Measurements from ENCODE around the gene GIPC3. TPM values are rescaled to one million over a fixed set of nuclear protein-coding genes. Genes with fewer than 3 reads are reported as not detected.

Gene GIPC3
- total and polyA plus RNA-seq, 4 donors, result 0.23 to 0.95 (median 0.25) TPM

GRCh38 chr19:3550947-3551791, 34.1 kb upstream of the GIPC3 start:
- peaks cover 7 to 35% (median 17%) of the 10 kb centered on the region in 4 donors for H3K4me1 ChIP-seq (ENCODE audit: control insufficient read depth in 4 of 4, insufficient read depth in 4 of 4, low read length in 3 of 4)
- TF ChIP-seq FOXA1 (IDR thresholded peaks at IDR 0.05) (no peak), EGR1 (IDR thresholded peaks at IDR 0.05; ENCODE audit: low read depth in 2 of 2) (no peak), ZBTB33 (IDR thresholded peaks at IDR 0.05) (no peak), JUND (IDR thresholded peaks at IDR 0.05) (no peak)
- TF ChIP-seq, protein P1, sequence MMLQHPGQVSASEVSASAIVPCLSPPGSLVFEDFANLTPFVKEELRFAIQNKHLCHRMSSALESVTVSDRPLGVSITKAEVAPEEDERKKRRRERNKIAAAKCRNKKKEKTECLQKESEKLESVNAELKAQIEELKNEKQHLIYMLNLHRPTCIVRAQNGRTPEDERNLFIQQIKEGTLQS (IDR thresholded peaks at IDR 0.05), result no peak
- TF ChIP-seq, protein P2, sequence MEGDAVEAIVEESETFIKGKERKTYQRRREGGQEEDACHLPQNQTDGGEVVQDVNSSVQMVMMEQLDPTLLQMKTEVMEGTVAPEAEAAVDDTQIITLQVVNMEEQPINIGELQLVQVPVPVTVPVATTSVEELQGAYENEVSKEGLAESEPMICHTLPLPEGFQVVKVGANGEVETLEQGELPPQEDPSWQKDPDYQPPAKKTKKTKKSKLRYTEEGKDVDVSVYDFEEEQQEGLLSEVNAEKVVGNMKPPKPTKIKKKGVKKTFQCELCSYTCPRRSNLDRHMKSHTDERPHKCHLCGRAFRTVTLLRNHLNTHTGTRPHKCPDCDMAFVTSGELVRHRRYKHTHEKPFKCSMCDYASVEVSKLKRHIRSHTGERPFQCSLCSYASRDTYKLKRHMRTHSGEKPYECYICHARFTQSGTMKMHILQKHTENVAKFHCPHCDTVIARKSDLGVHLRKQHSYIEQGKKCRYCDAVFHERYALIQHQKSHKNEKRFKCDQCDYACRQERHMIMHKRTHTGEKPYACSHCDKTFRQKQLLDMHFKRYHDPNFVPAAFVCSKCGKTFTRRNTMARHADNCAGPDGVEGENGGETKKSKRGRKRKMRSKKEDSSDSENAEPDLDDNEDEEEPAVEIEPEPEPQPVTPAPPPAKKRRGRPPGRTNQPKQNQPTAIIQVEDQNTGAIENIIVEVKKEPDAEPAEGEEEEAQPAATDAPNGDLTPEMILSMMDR (IDR thresholded peaks at IDR 0.05; ENCODE audit: low read depth, low read length, missing input control), result no peak
- no peak overlapping the region for H3K27ac ChIP-seq (ENCODE audit: low read depth in 1 of 2, low read length in 2 of 2)

DNA sequence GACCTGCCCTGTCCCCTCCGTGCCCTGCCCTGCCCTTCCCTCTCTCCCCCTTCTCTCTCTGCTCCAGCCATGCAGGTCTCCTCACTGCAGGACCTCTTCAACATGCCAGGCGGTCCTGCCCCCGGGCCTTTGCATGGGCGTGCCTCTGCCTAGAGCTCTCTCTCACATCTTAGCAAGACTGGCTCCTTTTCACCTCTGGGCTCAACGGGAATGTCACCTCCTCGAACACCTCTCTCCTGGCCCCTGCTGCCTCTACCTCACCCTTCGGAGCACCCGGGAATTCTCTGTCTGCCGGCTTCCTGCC, 33.5 kb upstream of the GIPC3 start:
- Histone ChIP-seq H3K36me3 (ENCODE audit: control insufficient read depth in 4 of 4, insufficient read depth in 3 of 4, low read depth in 1 of 4, low read length in 3 of 4) (peaks cover 0 to 6% (median 5%) of the 10 kb centered on the region in 4 donors), H3K9me3 (ENCODE audit: control insufficient read depth in 4 of 4, low read length in 3 of 4) (no peaks in the 10 kb centered on the region), H3K9ac (ENCODE audit: low read depth in 1 of 2, low read length in 2 of 2) (no peak overlapping the region), H3K4me1 (ENCODE audit: control insufficient read depth in 4 of 4, insufficient read depth in 4 of 4, low read length in 3 of 4) (peaks cover 7 to 40% (median 22%) of the 10 kb centered on the region in 4 donors), H3K4me3 (ENCODE audit: low read depth in 1 of 3, low read length in 3 of 3) (no peak overlapping the region), H3K27me3 (ENCODE audit: control insufficient read depth in 4 of 4, insufficient read depth in 4 of 4, low read length in 3 of 4) (no peaks in the 10 kb centered on the region), H3K27ac (ENCODE audit: low read depth in 1 of 2, low read length in 2 of 2) (no peak overlapping the region)
- TF ChIP-seq TAF1 (conservative IDR thresholded peaks at IDR 0.05), result no peak
- TF ChIP-seq EGR1 (IDR thresholded peaks at IDR 0.05; ENCODE audit: low read depth in 2 of 2), result no peak
- TF ChIP-seq FOXA1 (IDR thresholded peaks at IDR 0.05), result no peak
- no peak for TF ChIP-seq RXRA (IDR thresholded peaks at IDR 0.05)
- no peak for TF ChIP-seq JUND (IDR thresholded peaks at IDR 0.05)
- no peak for TF ChIP-seq MAX (IDR thresholded peaks at IDR 0.05)
- TF ChIP-seq YY1 (IDR thresholded peaks at IDR 0.05), result no peak
- TF ChIP-seq HNF4G (IDR thresholded peaks at IDR 0.05), result no peak
- TF ChIP-seq, protein P2 (IDR thresholded peaks at IDR 0.05; ENCODE audit: low read depth, low read length, missing input control), result no peak
- no peak for TF ChIP-seq ZBTB33 (IDR thresholded peaks at IDR 0.05)
- TF ChIP-seq HNF4A (conservative IDR thresholded peaks at IDR 0.05), result no peak
- TF ChIP-seq, protein P1 (IDR thresholded peaks at IDR 0.05), result no peak
- TF ChIP-seq GABPA (IDR thresholded peaks at IDR 0.05 in 1 of 2, conservative IDR thresholded peaks at IDR 0.05 in 1 of 2), result no peak
- TF ChIP-seq SP1 (IDR thresholded peaks at IDR 0.05), result no peak
- TF ChIP-seq RAD21 (IDR thresholded peaks at IDR 0.05), result no peak
- TF ChIP-seq, protein P3, sequence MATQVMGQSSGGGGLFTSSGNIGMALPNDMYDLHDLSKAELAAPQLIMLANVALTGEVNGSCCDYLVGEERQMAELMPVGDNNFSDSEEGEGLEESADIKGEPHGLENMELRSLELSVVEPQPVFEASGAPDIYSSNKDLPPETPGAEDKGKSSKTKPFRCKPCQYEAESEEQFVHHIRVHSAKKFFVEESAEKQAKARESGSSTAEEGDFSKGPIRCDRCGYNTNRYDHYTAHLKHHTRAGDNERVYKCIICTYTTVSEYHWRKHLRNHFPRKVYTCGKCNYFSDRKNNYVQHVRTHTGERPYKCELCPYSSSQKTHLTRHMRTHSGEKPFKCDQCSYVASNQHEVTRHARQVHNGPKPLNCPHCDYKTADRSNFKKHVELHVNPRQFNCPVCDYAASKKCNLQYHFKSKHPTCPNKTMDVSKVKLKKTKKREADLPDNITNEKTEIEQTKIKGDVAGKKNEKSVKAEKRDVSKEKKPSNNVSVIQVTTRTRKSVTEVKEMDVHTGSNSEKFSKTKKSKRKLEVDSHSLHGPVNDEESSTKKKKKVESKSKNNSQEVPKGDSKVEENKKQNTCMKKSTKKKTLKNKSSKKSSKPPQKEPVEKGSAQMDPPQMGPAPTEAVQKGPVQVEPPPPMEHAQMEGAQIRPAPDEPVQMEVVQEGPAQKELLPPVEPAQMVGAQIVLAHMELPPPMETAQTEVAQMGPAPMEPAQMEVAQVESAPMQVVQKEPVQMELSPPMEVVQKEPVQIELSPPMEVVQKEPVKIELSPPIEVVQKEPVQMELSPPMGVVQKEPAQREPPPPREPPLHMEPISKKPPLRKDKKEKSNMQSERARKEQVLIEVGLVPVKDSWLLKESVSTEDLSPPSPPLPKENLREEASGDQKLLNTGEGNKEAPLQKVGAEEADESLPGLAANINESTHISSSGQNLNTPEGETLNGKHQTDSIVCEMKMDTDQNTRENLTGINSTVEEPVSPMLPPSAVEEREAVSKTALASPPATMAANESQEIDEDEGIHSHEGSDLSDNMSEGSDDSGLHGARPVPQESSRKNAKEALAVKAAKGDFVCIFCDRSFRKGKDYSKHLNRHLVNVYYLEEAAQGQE (IDR thresholded peaks at IDR 0.05), result no peak
- TF ChIP-seq FOXA2 (IDR thresholded peaks at IDR 0.05), result no peak
- TF ChIP-seq NR2F2 (IDR thresholded peaks at IDR 0.05), result no peak
- WGBS, result 91% methylated on average over 9 of the region's 9 CpGs
- no peak for DNase-seq (ENCODE audit: low spot score)

More at GRCh38 chr19:3550947-3551791, 34.1 kb upstream of the GIPC3 start:
- Histone ChIP-seq H3K27me3 (ENCODE audit: control insufficient read depth in 4 of 4, insufficient read depth in 4 of 4, low read length in 3 of 4) (no peaks in the 10 kb centered on the region), H3K9me3 (ENCODE audit: control insufficient read depth in 4 of 4, low read length in 3 of 4) (no peaks in the 10 kb centered on the region), H3K36me3 (ENCODE audit: control insufficient read depth in 4 of 4, insufficient read depth in 3 of 4, low read depth in 1 of 4, low read length in 3 of 4) (peaks cover 0 to 7% (median 5%) of the 10 kb centered on the region in 4 donors), H3K4me3 (ENCODE audit: low read depth in 1 of 3, low read length in 3 of 3) (no peak overlapping the region), H3K9ac (ENCODE audit: low read depth in 1 of 2, low read length in 2 of 2) (no peak overlapping the region)
- 96% methylated on average over 34 of the region's 34 CpGs for WGBS
- no peak for DNase-seq (ENCODE audit: low spot score)
